OCI-LY3 (cell line): ENCODE measurements around the gene DHX36.

Experiments used
- H2AFZ ChIP-seq: fragments of 200-600, 300-600 bp; shearing (Covaris generic); 2 replicates; pipeline ENCODE4 v1.6.0; 2014; ENCODE audit warnings: antibody characterized with exemption, low read depth, low read length
- H3K27ac ChIP-seq: fragments of 200-600, 300-600 bp; sonication (generic); 2 replicates; pipeline ENCODE4 v1.5.1; 2014; ENCODE audit warnings: mild to moderate bottlenecking, low read length, moderate library complexity, mixed read lengths
- H3K27me3 ChIP-seq: fragments of 200-600, 300-600 bp; sonication (generic); 2 replicates; pipeline ENCODE4 v1.6.1; 2014; ENCODE audit warnings: low read depth, low read length, mixed read lengths
- H3K36me3 ChIP-seq: fragments of 200-600, 300-600 bp; sonication (generic); replicated peaks from 2 replicates; pipeline ENCODE3; 2014; ENCODE audit warnings: low read depth, low read length, mixed read lengths
- H3K4me1 ChIP-seq: fragments of 300-600, 200-600 bp; sonication (generic); 2 replicates; pipeline ENCODE4 v1.6.1; 2014; ENCODE audit warnings: low read length, mixed read lengths
- H3K4me2 ChIP-seq: fragments of 200-600, 300-600 bp; sonication (generic); 2 replicates; pipeline ENCODE4 v1.6.1; 2014; ENCODE audit warnings: low read length, mixed read lengths
- H3K4me3 ChIP-seq: fragments of 300-600, 200-600 bp; sonication (generic); 2 replicates; pipeline ENCODE4 v1.5.1; 2014; ENCODE audit warnings: antibody characterized with exemption, mild to moderate bottlenecking, low read length, moderate library complexity
- H3K79me2 ChIP-seq: fragments of 300-600, 200-600 bp; shearing (Covaris generic); 2 replicates; pipeline ENCODE4 v1.6.1; 2014; ENCODE audit warnings: mild to moderate bottlenecking, low read length, mixed read lengths
- H3K9ac ChIP-seq: fragments of 300-600, 200-600 bp; shearing (Covaris generic); 2 replicates; pipeline ENCODE4 v1.6.0; 2014; ENCODE audit warnings: mild to moderate bottlenecking, low read length, moderate library complexity
- H3K9me3 ChIP-seq: fragments of 200-600, 300-600 bp; shearing (Covaris generic); 2 replicates; pipeline ENCODE4 v1.6.1; 2014; ENCODE audit warnings: low read length, mixed read lengths; ENCODE audit not compliant: insufficient read depth
- H4K20me1 ChIP-seq: fragments of 200-600, 300-600 bp; sonication (generic); 2 replicates; pipeline ENCODE4 v1.6.1; 2016; ENCODE audit warnings: low read length, mixed read lengths; ENCODE audit not compliant: insufficient read depth
- CTCF ChIP-seq: fragments of 200-600, 300-600 bp; sonication (generic); IDR thresholded peaks from 2 replicates; pipeline ENCODE4 v1.5.1; 2014; ENCODE audit warnings: antibody characterized with exemption, low read length, low read depth
- EZH2phosphoT487 ChIP-seq: fragments of 200-600 bp; shearing (Covaris generic); IDR thresholded peaks from 2 replicates; pipeline ENCODE4 v1.6.1; 2018; ENCODE audit warnings: antibody characterized with exemption, mixed run types, low read depth

The DHX36 gene

DNA sequence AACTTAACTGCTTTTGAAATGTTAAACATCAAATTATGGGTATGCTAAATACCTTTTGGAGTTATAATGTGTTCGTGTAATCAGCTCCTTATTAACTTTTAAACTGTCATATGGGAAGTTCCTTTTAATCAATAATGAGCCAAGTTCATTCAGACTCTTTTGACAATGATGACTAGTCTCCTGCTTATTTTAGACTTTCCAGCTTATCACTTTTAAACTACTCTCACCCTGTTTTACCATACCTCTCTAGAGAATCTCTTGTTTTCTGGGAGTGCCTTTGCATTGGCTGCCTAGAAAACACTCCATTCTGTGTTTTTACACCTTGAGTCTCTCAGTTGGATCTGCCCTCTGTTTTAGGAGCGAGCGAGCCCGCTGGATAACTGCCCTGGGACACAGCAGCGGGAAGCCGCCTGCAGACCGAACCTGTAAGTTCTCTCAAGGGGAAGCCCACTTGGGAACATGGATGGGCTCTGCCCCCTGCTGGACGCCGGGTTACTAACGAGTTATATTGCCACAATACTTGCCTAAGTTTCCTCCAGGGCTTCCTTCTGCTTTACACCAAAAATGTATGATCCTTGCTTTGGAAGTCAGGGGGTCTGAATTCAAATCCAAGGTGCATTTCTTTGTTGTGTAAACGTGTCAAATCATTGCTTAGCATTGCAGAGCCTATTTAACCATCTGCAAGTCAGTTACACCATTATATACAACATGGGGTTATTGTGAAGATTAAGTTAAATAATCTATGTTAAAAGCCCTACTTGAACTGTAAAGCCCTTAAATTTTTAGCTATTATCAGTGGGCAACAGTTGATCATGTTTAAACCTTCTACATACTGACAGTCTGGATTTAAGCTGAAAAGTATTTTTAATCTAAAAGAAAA is 71.3 kb downstream of the DHX36 start:
- Histone ChIP-seq H3K9me3 (no peaks in the 10 kb centered on the region), H3K4me3 (no peak overlapping the region), H3K27ac (no peak overlapping the region), H3K36me3 (peaks cover 34% of the 10 kb centered on the region), H2AFZ (no peak overlapping the region), H3K9ac (no peak overlapping the region), H3K27me3 (no peaks in the 10 kb centered on the region), H3K4me1 (no peaks in the 10 kb centered on the region), H3K79me2 (no peaks in the 10 kb centered on the region), H3K4me2 (no peak overlapping the region), H4K20me1 (no peaks in the 10 kb centered on the region)
- no peak for TF ChIP-seq EZH2phosphoT487
- peak; percentile 89 for TF ChIP-seq CTCF

DNA sequence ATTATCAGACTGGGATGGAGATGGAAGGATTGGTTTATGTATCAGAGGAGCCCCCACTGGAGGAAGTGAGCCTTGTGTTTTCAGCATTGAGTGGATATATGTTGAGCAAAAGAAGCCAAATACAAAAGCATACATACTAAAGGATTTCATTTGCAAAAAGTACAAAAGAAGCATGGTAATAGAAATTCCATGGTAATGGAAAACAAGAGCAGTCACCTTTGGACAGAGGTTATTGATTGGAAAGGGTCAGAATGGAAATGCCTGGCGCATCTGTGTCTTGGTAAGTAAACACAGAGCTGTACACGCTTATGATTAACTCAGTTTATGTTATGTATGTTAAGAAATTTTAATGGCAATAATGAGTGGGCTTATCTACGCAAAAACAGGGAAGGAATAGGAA is 72.7 kb downstream of the DHX36 start:
- no peaks in the 10 kb centered on the region for H4K20me1 ChIP-seq
- no peak overlapping the region for H3K4me2 ChIP-seq
- H3K27ac ChIP-seq: no peak overlapping the region
- H3K36me3 ChIP-seq: peaks cover 30% of the 10 kb centered on the region
- TF ChIP-seq CTCF: no peak
- no peak for TF ChIP-seq EZH2phosphoT487
- no peaks in the 10 kb centered on the region for H3K9me3 ChIP-seq
- H3K27me3 ChIP-seq: no peaks in the 10 kb centered on the region
- H3K79me2 ChIP-seq: no peaks in the 10 kb centered on the region
- H3K4me1 ChIP-seq: no peaks in the 10 kb centered on the region
- H3K4me3 ChIP-seq: no peak overlapping the region
- H3K9ac ChIP-seq: no peak overlapping the region
- H2AFZ ChIP-seq: no peak overlapping the region

- H3K4me3 ChIP-seq: no peak overlapping the region
- no peak for TF ChIP-seq CTCF
- TF ChIP-seq EZH2phosphoT487: no peak
- no peaks in the 10 kb centered on the region for H4K20me1 ChIP-seq
- H3K36me3 ChIP-seq: peaks cover 25% of the 10 kb centered on the region
- H3K79me2 ChIP-seq: no peaks in the 10 kb centered on the region
- H3K9ac ChIP-seq: no peak overlapping the region
- H2AFZ ChIP-seq: no peak overlapping the region
- no peak overlapping the region for H3K4me2 ChIP-seq
- no peaks in the 10 kb centered on the region for H3K9me3 ChIP-seq
- no peaks in the 10 kb centered on the region for H3K4me1 ChIP-seq
- no peak overlapping the region for H3K27ac ChIP-seq
- H3K27me3 ChIP-seq: no peaks in the 10 kb centered on the region
Observed at GRCh38 chr3:154250291-154250690, 74.0 kb downstream of the DHX36 start.

- no peaks in the 10 kb centered on the region for H3K4me1 ChIP-seq
- no peaks in the 10 kb centered on the region for H3K9me3 ChIP-seq
- TF ChIP-seq CTCF (no peak), EZH2phosphoT487 (no peak)
- H3K79me2 ChIP-seq: no peaks in the 10 kb centered on the region
- H3K27me3 ChIP-seq: no peaks in the 10 kb centered on the region
- H3K9ac ChIP-seq: no peak overlapping the region
- no peak overlapping the region for H3K27ac ChIP-seq
- H3K36me3 ChIP-seq: peaks cover 20% of the 10 kb centered on the region
- H3K4me2 ChIP-seq: no peak overlapping the region
- H4K20me1 ChIP-seq: no peaks in the 10 kb centered on the region
- no peak overlapping the region for H2AFZ ChIP-seq
- H3K4me3 ChIP-seq: no peak overlapping the region
Observed at GRCh38 chr3:154247806-154248415, 76.4 kb downstream of the DHX36 start.
